Choroid plexus epithelial cell (primary cell): ENCODE results near the gene FBLN5.

Experiments used
- DNase-seq: peaks from one replicate; pipeline ENCODE4 v3.0.0-alpha.2; 2010; ENCODE audit warnings: low read depth
- H3K4me3 ChIP-seq: 2 replicates; pipeline ENCODE4 v1.5.1; 2011; ENCODE audit warnings: low read depth, mild to moderate bottlenecking, control low read depth, low read length, moderate library complexity
- TF ChIP-seq, protein P1 (sequence below): conservative IDR thresholded peaks from 2 replicates; pipeline ENCODE4 v1.5.1; 2011; ENCODE audit warnings: low read depth, mild to moderate bottlenecking, control low read depth, inconsistent platforms, low read length, moderate library complexity

The FBLN5 gene

DNA sequence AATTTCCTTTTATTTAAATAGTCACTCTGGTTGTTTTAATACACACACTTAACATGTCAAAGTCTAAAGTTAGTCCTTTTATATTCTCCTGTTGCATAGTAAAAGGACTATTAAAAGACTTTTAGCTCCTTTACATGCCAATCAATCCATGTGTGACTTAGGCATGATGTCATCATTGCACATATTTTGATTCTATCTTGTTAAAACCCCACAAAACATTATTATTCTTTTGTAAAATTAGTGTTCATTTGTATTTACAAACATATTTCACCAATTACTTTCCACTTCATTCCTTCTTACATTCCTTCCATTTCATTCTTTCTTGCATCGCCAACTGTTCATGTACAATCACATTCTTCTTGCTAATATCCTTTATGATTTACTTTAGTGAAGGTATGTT lies 119.7 kb downstream of the FBLN5 start:
- no peak overlapping the region for H3K4me3 ChIP-seq
- TF ChIP-seq, protein P1, sequence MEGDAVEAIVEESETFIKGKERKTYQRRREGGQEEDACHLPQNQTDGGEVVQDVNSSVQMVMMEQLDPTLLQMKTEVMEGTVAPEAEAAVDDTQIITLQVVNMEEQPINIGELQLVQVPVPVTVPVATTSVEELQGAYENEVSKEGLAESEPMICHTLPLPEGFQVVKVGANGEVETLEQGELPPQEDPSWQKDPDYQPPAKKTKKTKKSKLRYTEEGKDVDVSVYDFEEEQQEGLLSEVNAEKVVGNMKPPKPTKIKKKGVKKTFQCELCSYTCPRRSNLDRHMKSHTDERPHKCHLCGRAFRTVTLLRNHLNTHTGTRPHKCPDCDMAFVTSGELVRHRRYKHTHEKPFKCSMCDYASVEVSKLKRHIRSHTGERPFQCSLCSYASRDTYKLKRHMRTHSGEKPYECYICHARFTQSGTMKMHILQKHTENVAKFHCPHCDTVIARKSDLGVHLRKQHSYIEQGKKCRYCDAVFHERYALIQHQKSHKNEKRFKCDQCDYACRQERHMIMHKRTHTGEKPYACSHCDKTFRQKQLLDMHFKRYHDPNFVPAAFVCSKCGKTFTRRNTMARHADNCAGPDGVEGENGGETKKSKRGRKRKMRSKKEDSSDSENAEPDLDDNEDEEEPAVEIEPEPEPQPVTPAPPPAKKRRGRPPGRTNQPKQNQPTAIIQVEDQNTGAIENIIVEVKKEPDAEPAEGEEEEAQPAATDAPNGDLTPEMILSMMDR: no peak
- no peak for DNase-seq
